ENCODE results near the gene SVEP1. TPM values are rescaled to one million over a fixed set of nuclear protein-coding genes. Genes with fewer than 3 reads are reported as not detected.

The SVEP1 gene
- total and polyA plus RNA-seq, 2 donors (not counting 1 experiment from before 2014, with no cell fraction given), result not detected

DNA sequence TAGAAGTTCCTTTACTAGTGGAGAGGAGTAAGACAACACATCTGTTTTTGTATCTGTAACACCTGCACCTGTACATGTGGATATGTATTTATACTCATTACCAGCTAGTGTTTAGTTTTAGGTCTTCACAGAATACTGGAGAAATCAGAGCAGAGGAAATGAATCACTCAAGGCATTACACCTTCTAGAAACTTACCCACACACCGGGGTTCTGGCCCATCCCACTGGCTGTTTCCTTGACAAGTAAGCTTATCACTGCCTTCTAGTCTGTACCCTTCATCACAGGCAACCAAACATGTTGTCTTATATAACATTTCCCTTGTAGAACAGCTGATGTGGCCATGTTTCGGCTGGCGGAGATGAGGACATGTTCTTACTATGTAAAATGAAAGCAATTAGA lies 76.7 kb downstream of the SVEP1 start:
- Histone ChIP-seq H3K27me3 (replicated peaks in 1 of 4; ENCODE audit: control extremely low read depth in 1 of 4, control insufficient read depth in 3 of 4, insufficient read depth in 4 of 4, low read length in 3 of 4) (no peaks in the 10 kb centered on the region), H3K27ac (ENCODE audit: low read length in 2 of 2) (no peak overlapping the region), H3K4me1 (ENCODE audit: control insufficient read depth in 2 of 2, insufficient read depth in 2 of 2, low read length in 2 of 2) (no peaks in the 10 kb centered on the region), H2AFZ (ENCODE audit: insufficient read depth, low read depth, low read length, poor library complexity, severe bottlenecking) (no peak overlapping the region), H3K9ac (ENCODE audit: low read length) (no peak overlapping the region), H3K79me2 (ENCODE audit: control insufficient read depth, insufficient read depth, low read length) (no peaks in the 10 kb centered on the region), H3K4me3 (ENCODE audit: control extremely low read depth in 1 of 5, extremely low read depth in 1 of 5, insufficient read depth in 1 of 5, low read depth in 2 of 5, low read length in 4 of 5) (no peak overlapping the region), H3K4me2 (replicated peaks; ENCODE audit: low read depth, low read length, poor library complexity, severe bottlenecking) (no peak overlapping the region), H3K9me3 (ENCODE audit: control extremely low read depth in 1 of 3, control insufficient read depth in 2 of 3, insufficient read depth in 1 of 3, low read length in 2 of 3) (no peaks in the 10 kb centered on the region), H3K36me3 (replicated peaks in 1 of 2; ENCODE audit: control extremely low read depth in 1 of 2, control insufficient read depth in 1 of 2, extremely low read depth in 1 of 2, insufficient read depth in 2 of 2, low read length in 1 of 2) (no peaks in the 10 kb centered on the region), H4K20me1 (ENCODE audit: control insufficient read depth, insufficient read depth, low read length, poor library complexity, severe bottlenecking) (no peaks in the 10 kb centered on the region)
- no peak overlapping the region for H3K4me3 Mint-ChIP-seq
- no peaks in the 10 kb centered on the region for H3K9me3 Mint-ChIP-seq (ENCODE audit: insufficient read depth)
- ChIA-PET CTCF (no interaction called here), POLR2A (no interaction called here)
- peaks cover 4% of the 10 kb centered on the region for H3K27me3 Mint-ChIP-seq
- intact Hi-C loops (cut with micrococcal nuclease), result no loop called here
- 44% methylated on average over 1 of the region's 3 CpGs for WGBS (ENCODE audit: insufficient coverage)
- no peak for TF ChIP-seq EZH2 (IDR thresholded peaks at IDR 0.05; ENCODE audit: borderline replicate concordance, insufficient read depth, low read depth, low read length, poor library complexity, severe bottlenecking)
- TF ChIP-seq, protein P1, sequence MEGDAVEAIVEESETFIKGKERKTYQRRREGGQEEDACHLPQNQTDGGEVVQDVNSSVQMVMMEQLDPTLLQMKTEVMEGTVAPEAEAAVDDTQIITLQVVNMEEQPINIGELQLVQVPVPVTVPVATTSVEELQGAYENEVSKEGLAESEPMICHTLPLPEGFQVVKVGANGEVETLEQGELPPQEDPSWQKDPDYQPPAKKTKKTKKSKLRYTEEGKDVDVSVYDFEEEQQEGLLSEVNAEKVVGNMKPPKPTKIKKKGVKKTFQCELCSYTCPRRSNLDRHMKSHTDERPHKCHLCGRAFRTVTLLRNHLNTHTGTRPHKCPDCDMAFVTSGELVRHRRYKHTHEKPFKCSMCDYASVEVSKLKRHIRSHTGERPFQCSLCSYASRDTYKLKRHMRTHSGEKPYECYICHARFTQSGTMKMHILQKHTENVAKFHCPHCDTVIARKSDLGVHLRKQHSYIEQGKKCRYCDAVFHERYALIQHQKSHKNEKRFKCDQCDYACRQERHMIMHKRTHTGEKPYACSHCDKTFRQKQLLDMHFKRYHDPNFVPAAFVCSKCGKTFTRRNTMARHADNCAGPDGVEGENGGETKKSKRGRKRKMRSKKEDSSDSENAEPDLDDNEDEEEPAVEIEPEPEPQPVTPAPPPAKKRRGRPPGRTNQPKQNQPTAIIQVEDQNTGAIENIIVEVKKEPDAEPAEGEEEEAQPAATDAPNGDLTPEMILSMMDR (IDR thresholded peaks at IDR 0.05), result no peak
- H3K27ac Mint-ChIP-seq, result no peak overlapping the region
- no peak for ATAC-seq (ENCODE audit: low read depth)
- DNase-seq, result no peak
- H3K4me1 Mint-ChIP-seq, result no peaks in the 10 kb centered on the region

DNA sequence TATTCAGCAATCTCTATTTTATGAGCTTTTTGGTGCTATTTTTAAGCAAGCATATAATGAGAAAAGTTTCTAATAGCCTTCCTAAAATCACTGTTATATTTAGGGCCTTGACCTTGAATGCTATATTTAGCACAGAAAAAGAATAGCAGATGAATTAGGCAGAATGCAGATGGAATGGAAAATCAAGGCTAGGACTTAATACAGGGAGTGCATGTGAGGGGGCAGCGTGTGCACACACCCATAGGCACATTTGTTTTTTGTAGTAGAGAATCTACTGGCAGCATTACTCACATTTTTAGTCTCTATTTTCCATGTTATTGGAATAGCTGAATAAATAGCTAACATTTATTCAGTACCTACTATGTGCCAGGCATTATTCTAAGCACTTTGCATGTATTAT lies 79.9 kb downstream of the SVEP1 start:
- Mint-ChIP-seq H3K4me3 (no peak overlapping the region), H3K27ac (no peak overlapping the region), H3K9me3 (ENCODE audit: insufficient read depth) (no peaks in the 10 kb centered on the region), H3K4me1 (no peaks in the 10 kb centered on the region), H3K27me3 (no peaks in the 10 kb centered on the region)
- Histone ChIP-seq H3K79me2 (ENCODE audit: control insufficient read depth, insufficient read depth, low read length) (no peaks in the 10 kb centered on the region), H3K4me3 (ENCODE audit: control extremely low read depth in 1 of 5, extremely low read depth in 1 of 5, insufficient read depth in 1 of 5, low read depth in 2 of 5, low read length in 4 of 5) (no peak overlapping the region), H3K27me3 (replicated peaks in 1 of 4; ENCODE audit: control extremely low read depth in 1 of 4, control insufficient read depth in 3 of 4, insufficient read depth in 4 of 4, low read length in 3 of 4) (no peaks in the 10 kb centered on the region), H3K9ac (ENCODE audit: low read length) (no peak overlapping the region), H3K4me1 (ENCODE audit: control insufficient read depth in 2 of 2, insufficient read depth in 2 of 2, low read length in 2 of 2) (no peaks in the 10 kb centered on the region), H3K27ac (ENCODE audit: low read length in 2 of 2) (no peak overlapping the region), H2AFZ (ENCODE audit: insufficient read depth, low read depth, low read length, poor library complexity, severe bottlenecking) (no peak overlapping the region), H3K9me3 (ENCODE audit: control extremely low read depth in 1 of 3, control insufficient read depth in 2 of 3, insufficient read depth in 1 of 3, low read length in 2 of 3) (no peaks in the 10 kb centered on the region), H3K36me3 (replicated peaks in 1 of 2; ENCODE audit: control extremely low read depth in 1 of 2, control insufficient read depth in 1 of 2, extremely low read depth in 1 of 2, insufficient read depth in 2 of 2, low read length in 1 of 2) (no peaks in the 10 kb centered on the region), H3K4me2 (replicated peaks; ENCODE audit: low read depth, low read length, poor library complexity, severe bottlenecking) (no peak overlapping the region), H4K20me1 (ENCODE audit: control insufficient read depth, insufficient read depth, low read length, poor library complexity, severe bottlenecking) (no peaks in the 10 kb centered on the region)
- WGBS (ENCODE audit: insufficient coverage), result no CpG with 5 or more reads among the region's 1 CpG
- ATAC-seq (ENCODE audit: low read depth) (no peak), DNase-seq (no peak)
- intact Hi-C loops (cut with micrococcal nuclease), result no loop called here
- CTCF ChIA-PET, result no interaction called here
- POLR2A ChIA-PET, result no interaction called here
- TF ChIP-seq, protein P1 (IDR thresholded peaks at IDR 0.05), result no peak
- no peak for TF ChIP-seq EZH2 (IDR thresholded peaks at IDR 0.05; ENCODE audit: borderline replicate concordance, insufficient read depth, low read depth, low read length, poor library complexity, severe bottlenecking)

All from B cell (primary cell).